Measurements from ENCODE around the gene SCG5. TPM values are rescaled to one million over a fixed set of nuclear protein-coding genes. Genes with fewer than 3 reads are reported as not detected.

Gene SCG5
- total and polyA plus RNA-seq, 10 of the 15 experiments (the other 5 are each of a cell fraction or from before 2014, with no cell fraction given): 0.13 to 0.62 (median 0.48) TPM

GRCh38 chr15:32723171-32723948, 81.8 kb downstream of the SCG5 start:
- H3K9me3 ChIP-seq (replicated peaks; ENCODE audit: control insufficient read depth, insufficient read depth, low read length): no peaks in the 10 kb centered on the region
- no peak overlapping the region for H3K4me3 ChIP-seq
- peaks cover 18% of the 10 kb centered on the region for H3K4me1 ChIP-seq (ENCODE audit: control insufficient read depth, insufficient read depth, low read length)
- intact Hi-C loops (cut with micrococcal nuclease; ENCODE audit: unreplicated experiment): no loop called here
- no peak overlapping the region for H3K9ac ChIP-seq (ENCODE audit: control insufficient read depth, insufficient read depth, low read length)
- peak overlapping the region; percentile 68 for H3K4me2 ChIP-seq (ENCODE audit: control insufficient read depth, insufficient read depth)
- H3K36me3 ChIP-seq (ENCODE audit: control insufficient read depth in 2 of 2, insufficient read depth in 2 of 2, low read length in 1 of 2): no peaks in the 10 kb centered on the region
- RAD21 ChIA-PET (ENCODE audit: unreplicated experiment): no interaction called here
- H2AFZ ChIP-seq (ENCODE audit: control insufficient read depth, low read depth, low read length): no peak overlapping the region
- H3K79me2 ChIP-seq (ENCODE audit: control insufficient read depth, insufficient read depth, low read length): no peaks in the 10 kb centered on the region
- peak; percentile 37 for DNase-seq (ENCODE audit: low read depth, low spot score)
- no peak overlapping the region for H3K27ac ChIP-seq (ENCODE audit: control insufficient read depth, insufficient read depth)
- CTCF ChIA-PET: interaction anchor here (0.8 to 1.6 kb wide), 4 partner anchors 12 to 61 kb away, joined by 3 to 7 read pairs (median 4); no protein-coding TSS in a partner anchor
- FAIRE-seq: peak; percentile 41
- peaks cover 8 to 12% of the 10 kb centered on the region in 2 experiments for H3K27me3 ChIP-seq (replicated peaks in 1 of 2; ENCODE audit: control insufficient read depth in 2 of 2, insufficient read depth in 2 of 2, low read length in 1 of 2)
- in situ Hi-C loops (cut with MboI): no loop called here
- no TSS peak for BruUV-seq (replicated peaks)
- POLR2A ChIA-PET: no interaction called here
- ATAC-seq: peak; percentile 97
- WGBS (ENCODE audit: insufficient coverage, insufficient replicate concordance, low lambda C conversion rate, missing lambda C conversion rate): 0% methylated on average over 2 of the region's 2 CpGs
- H4K20me1 ChIP-seq (ENCODE audit: control insufficient read depth, insufficient read depth): no peaks in the 10 kb centered on the region
- SMC1A ChIA-PET (ENCODE audit: uncharacterized antibody, unreplicated experiment): interaction anchor here (1.6 kb wide), 1 partner anchor 13 kb away, joined by 3 read pairs; no protein-coding TSS in a partner anchor
- TF ChIP-seq EED (IDR thresholded peaks at IDR 0.05; ENCODE audit: low read depth): no peak
- TF ChIP-seq EP300 (IDR thresholded peaks at IDR 0.05; ENCODE audit: borderline replicate concordance in 1 of 2, control insufficient read depth in 1 of 2, low read depth in 2 of 2, low read length in 2 of 2): 0 out of 4 replicates have a peak, but pooled peaks of 1 of the 2 experiments have one; percentile 8
- no peak for TF ChIP-seq RCOR1 (conservative IDR thresholded peaks at IDR 0.05; ENCODE audit: low read depth, low read length)
- TF ChIP-seq TCF3 (IDR thresholded peaks at IDR 0.05; ENCODE audit: borderline replicate concordance, insufficient read depth, low read depth, low read length): no peak
- no peak for TF ChIP-seq IRF5 (IDR thresholded peaks at IDR 0.05; ENCODE audit: borderline replicate concordance)
- TF ChIP-seq SMAD1 (IDR thresholded peaks at IDR 0.05; ENCODE audit: low read depth, partially characterized antibody): no peak
- no peak for TF ChIP-seq RAD21 (IDR thresholded peaks at IDR 0.05; ENCODE audit: insufficient read depth, low read depth, low read length)
- no peak for TF ChIP-seq SMAD5 (IDR thresholded peaks at IDR 0.05; ENCODE audit: low read depth)
- TF ChIP-seq ZNF384 (IDR thresholded peaks at IDR 0.05; ENCODE audit: borderline replicate concordance, low read depth, low read length): peak; percentile 86
- TF ChIP-seq EGR1 (IDR thresholded peaks at IDR 0.05; ENCODE audit: borderline replicate concordance in 1 of 2, low read depth in 2 of 2, low read length in 2 of 2): no peak
- TF ChIP-seq MEF2A (IDR thresholded peaks at IDR 0.05; ENCODE audit: insufficient read depth, low read depth, low read length): peak; percentile 69
- peak; percentile 25; the same call in 1 of the 2 replicates for TF ChIP-seq FOXM1 (IDR thresholded peaks at IDR 0.05; ENCODE audit: low read depth, low read length)
- no peak for TF ChIP-seq PML (IDR thresholded peaks at IDR 0.05; ENCODE audit: low read length)
- TF ChIP-seq ZBTB4 (CRISPR knock-in tag; IDR thresholded peaks at IDR 0.05): no peak
- 0 out of 2 replicates have a peak, but pooled peaks have one; percentile 6 for TF ChIP-seq JUND (IDR thresholded peaks at IDR 0.05; ENCODE audit: low read depth, low read length)
- no peak for TF ChIP-seq FOXK2 (IDR thresholded peaks at IDR 0.05)
